GM21825 (cell line): Measurements from ENCODE around the gene LUZP4.
"Not testable (repeated sequence)": the region's sequence is repeated elsewhere in the genome, so short reads cannot be mapped to it uniquely, and the experiment has no call there.

Experiments
- ATAC-seq: cut with Tn5 transposase; IDR thresholded peaks from one replicate; pipeline ENCODE4 v1.9.1; 2021; ENCODE audit warnings: mild to moderate bottlenecking, moderate library complexity; ENCODE audit not compliant: unreplicated experiment

The LUZP4 gene, protein sequence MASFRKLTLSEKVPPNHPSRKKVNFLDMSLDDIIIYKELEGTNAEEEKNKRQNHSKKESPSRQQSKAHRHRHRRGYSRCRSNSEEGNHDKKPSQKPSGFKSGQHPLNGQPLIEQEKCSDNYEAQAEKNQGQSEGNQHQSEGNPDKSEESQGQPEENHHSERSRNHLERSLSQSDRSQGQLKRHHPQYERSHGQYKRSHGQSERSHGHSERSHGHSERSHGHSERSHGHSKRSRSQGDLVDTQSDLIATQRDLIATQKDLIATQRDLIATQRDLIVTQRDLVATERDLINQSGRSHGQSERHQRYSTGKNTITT

DNA sequence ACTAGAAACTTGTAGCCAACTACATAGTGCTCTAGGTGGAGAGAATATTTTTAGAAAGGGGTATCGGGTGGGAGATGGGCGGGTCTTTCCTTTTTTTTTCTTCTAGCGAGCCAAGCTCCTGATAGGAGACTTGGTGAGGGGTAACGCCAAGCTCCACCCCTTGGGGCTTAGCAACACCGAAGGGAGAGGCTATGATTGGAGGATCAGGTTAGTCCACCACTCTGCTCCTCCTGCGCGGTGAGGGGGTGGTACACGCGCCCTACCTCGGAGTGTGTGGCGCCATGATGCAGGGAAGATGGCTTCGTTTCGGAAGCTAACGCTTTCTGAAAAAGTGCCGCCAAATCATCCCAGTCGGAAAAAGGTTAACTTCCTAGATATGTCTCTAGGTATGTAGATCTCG lies at the start of gene LUZP4:
TSS of gene LUZP4 (plus strand) at position 251 of the 400 bp plus-strand sequence. CDS start at position 296, 45 bp downstream.
- no peak for ATAC-seq

DNA sequence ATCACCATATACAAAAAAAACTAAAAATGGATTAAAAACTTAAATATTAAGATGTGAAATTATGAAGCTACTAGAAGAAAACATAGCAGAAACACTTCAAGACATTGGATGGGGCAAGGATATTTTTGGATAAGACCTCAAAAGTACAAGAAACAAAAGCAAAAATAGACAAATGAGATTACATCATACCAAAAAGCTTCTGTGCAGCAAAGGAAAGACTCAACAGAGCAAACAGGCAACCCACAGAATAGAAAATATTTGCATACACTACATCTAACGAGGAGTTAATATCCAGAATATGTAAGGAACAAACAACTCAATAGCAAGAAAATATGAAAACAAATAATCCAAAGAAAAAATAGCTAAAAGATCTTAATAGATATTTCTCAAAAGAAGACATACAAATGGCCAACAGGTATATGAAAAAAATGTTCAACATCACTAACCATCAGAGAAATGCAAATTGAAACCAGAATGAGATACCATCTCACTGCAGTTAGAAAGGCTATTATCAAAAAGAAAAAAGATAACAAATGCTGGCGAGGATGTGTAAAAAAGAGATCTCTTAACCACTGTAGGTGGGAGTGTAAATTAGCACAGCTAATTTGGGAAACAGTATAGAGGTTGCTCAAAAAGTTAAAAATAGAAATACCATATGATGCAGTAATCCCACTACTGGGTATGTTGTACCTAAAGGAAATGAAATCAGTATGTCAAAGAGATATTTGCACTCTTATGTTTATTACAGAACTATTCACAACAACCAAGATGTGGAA lies 37.9 kb upstream of the LUZP4 start:
- no peak for ATAC-seq

DNA sequence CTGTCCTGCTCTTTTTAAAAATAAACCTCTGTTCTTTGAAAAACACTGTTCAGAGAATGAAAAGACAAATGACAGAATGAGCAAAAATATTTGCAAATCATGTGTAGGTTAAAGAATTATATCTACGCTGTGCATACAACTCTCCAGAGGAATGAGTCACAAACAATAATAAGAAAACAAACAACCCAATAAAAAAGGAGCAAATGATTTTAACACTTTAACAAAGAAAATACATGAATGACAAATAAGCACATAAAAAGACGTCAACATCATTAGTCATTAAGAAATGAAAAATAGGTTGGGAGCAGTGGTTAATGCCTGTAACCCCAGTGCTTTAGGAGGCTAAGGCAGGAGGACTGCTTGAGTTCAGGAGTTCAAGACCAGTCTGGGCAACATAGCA lies 34.5 kb upstream of the LUZP4 start:
- ATAC-seq: no peak

DNA sequence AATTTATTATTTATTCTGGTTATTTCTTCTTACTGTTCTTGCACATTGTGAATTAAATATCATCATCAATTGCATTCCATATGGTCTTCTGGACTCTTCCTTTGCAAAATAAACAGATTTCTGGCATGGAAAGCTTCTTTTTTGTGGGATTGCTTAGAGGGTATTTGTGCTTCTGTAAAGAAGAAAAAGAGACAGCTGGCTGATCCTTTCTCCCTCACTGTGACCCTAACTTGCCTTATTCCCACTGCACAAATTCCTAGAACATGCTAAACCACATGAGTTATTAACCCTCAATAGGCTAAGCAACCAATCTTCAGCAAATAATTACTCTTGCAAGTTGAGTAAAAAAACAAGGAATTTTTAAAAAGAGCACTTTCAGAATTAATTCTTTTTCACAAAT lies 31.8 kb upstream of the LUZP4 start:
- ATAC-seq: no peak

DNA sequence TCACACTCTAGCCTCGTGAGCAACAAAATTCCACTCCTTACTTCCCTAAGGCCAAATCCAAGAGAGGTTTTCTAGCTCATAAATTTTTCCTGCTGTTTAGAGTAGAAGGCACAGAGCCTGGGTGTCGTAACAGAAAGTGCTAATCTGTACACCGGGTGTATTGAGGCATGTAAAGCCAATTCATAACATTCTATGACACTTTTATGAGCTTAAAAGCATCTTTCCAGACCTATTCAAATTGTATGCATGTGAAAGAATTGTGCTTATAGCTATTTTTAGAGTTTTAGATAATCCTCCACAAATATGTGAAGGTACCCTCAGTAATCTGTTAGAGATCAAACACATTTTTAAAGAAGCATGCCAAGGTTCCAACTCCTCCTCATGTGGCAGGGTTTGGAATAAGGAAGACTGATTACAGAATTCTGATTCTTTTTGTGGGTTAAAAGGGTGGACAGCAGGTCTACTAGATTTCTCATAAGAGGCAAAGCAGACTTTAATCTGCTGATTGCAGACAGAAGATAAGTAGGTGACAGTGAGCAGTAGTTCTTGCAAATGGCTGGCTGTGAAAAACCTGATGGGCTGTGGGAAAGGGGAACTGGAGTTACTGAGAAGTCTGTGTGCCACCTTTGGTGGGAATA lies 30.2 kb upstream of the LUZP4 start:
- ATAC-seq: no peak

DNA sequence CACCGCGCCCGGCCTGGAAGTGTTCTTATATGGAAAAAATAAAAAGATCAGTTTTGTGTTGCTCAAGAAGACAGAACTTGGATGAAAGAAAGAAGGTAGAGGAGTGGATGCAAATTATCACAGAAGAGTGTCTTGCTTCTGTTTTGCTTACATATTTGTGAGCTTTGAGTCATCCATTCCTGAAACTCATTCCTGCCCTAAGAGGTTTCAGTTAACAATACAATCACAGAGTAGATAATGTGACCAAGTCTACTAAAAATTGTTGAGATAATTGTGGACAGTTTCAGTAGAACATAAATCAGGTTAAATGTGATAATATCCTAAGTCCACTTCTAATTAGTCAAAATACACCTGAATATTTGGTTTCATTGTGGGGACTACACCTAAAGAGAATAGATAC lies 29.2 kb upstream of the LUZP4 start:
- ATAC-seq: no peak

DNA sequence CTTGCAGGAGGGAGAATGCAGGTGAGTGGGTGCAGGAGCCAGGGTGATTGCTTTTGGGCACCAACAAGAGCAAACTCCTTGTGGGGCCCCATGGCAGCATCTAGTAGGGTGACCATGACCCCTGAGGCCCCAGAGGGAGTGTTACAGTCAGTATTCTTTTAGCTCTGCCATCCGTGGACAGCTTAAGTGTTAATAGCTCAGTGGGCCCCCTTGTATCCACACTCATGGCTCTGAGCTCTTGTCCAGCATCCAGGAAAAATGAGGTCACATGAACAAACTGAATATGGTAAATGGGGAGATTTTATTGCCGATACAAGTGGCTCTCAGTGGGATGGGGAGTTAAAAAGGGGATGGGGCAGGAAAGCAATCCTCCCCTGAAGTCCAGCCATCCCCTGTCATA lies 28.4 kb upstream of the LUZP4 start:
- no peak for ATAC-seq

DNA sequence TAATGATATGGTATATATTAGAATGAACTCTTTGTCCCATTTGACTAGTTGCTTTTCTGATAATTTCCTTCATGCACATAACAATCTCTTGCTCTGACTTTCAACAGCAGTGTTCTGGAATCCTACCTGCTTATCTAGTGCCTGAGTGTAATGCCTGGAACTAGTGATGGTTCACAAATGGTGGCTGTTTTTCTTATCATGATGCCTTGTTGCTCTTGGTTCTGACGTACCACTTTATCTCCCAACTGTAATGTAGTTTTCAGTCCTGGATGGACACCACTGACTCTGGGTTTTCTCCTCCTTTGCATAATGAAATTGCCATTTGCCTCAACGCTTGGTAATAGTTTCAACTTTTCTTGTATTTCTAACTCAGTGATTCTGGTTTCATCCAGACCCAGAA lies 25.5 kb upstream of the LUZP4 start:
- no peak for ATAC-seq

DNA sequence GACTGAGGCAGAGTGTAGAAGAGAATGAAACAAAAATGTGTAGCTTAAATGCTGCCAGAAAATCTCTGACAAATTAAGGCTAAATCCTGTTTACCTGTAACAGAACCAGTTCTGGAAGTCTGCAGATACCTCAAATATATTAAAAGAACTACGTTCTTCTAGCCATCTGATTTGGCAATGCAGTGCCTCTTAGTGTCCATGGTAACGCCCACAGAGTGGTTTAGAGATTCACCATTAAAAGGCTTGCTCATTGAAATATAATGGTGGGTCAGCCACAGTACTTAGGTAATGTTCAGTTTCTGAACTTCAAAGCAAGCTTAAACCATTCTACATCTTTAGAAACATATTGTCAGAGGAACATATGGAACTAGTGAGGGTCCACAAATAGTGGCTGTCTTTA lies 23.2 kb upstream of the LUZP4 start:
- ATAC-seq: no peak

DNA sequence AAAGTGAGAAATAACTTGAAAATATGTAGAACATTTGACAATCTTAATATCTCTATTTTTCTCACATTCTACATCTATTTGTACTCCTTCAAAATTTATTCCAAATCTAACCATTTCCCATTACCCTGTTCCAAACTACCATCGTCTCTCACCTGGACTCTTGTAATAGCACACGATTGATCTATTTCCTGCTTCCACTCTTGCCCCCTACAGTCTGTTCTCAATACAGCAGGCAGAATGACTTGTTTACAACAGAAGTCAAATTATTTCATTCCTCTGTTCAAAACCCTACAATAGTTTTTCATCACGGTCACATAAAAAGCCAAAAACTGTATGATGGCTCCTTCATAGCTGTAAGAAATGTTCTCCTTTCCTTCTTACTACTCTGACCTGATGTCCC lies 21.1 kb upstream of the LUZP4 start:
- no peak for ATAC-seq

DNA sequence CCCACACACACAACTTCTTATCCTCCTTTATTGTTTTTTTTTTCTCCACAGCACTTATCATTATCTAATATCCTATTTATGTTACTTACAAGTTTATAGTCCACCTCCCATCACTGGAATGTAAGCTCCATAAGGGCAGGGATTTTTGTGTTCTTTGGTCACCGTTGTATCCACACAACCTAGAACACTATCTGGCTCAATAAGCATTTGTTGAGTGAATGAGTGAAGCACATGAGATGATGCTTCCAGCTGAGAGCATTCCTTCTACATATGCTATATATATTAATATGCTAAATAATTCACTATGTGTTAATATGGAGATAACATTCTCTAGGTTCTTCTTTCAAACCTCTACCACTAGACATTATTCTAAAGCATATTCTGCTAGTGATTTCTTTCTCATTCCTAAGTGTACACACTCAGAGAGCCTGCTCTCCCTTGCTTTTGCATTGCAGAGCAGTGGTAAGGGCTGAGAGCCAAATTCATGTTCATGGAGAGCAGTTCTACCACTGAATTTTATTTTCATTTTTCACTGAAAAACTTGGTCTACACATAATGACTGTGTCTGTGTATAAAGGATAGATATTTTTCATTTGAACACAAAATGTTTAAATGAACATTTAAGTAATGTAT lies 20.3 kb upstream of the LUZP4 start:
- no peak for ATAC-seq

DNA sequence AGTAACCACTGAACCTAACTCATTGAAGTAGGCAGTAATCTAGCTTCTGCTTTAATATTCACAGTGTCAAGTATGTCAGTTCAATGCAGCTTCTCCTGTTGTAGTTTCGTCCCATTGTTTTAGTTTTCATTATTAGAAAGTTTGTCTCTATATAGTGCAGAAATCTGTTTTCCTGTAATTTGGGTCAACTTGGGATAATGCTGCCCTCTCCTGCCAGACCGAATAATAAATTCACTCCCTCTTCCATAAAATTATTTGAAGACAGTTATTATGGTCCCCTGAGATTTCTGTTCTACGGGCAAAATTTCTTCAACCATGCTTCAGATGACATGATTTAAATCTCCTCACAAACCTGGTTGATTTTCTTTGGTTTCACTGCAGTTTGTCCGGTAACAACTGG lies 4.6 kb upstream of the LUZP4 start:
- no peak for ATAC-seq

DNA sequence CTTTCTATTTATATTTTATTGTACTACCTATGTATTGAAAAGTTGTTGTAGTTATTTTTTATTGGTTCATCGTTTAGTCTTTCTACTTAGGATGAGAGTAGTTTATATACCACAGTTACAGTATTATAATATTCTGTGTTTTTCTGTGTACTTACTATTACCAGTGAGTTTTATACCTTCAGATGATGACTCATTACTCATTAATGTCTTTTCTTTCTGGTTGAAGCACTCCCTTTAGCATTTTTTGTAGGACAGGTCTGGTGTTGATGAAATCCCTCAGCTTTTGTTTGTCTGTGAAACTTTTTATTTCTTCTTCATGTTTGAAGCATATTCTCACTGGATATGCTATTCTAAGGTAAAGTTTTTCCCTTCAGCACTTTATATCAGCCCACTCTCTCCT lies 7.7 kb downstream of the LUZP4 start:
- no peak for ATAC-seq

DNA sequence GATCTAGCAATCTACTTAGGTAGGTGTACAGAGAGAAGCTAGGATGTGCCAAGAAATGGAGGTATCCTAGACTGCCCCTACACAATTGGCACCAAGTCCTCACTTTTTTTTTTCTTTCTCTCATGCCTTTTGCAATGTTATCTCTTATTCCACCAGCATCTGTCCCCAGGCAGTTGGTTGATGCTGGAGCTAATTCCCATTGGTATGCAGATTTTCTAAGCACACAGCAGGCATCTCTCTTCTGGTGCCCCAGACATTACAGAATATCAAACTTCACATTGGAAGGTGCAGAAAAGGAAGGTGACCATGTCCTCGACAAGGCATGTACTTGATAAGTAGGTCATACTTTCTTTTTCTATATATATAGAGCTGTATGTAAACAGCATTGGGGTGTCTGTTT lies 21.6 kb downstream of the LUZP4 start:
- no peak for ATAC-seq

DNA sequence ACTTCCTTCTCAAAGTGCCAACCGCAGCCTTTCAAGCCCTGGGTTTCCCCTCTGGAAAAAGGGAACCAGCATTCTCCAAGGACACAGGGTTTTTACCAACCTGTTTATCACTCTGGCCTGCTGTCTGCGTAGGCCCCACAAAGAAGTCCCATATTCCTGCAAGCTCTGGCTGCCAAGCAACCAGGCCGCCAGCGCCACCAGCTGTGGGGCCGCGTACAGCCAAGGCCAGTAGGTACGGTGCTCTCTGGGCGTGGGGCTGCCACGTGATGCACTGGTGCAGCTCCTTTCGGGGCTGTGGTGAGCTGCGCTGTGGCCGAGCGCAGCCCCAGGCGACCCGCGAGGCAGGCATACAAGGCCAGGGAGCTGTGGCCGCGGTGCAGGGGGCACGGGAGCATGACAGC lies 22.1 kb downstream of the LUZP4 start:
- no peak for ATAC-seq

DNA sequence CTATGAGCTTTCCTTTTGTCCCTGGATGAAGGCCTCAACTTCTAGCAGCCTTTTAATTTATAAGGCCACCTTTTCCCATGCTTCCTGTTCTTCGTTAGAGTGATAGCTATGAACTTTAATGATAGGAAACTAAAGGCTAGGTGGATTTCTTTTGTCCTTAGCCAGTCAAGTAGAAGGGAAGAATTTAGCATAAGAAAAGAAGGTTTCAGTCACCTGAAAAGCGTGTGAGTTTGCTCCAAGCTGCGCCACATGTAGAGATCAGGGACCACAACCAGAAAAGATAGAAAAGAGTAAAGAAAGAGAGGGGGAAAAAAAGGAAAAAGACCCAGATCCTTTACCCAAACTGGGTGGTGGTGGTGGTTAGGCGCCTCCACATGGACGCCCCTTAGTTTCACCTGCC lies 28.6 kb downstream of the LUZP4 start:
- no peak for ATAC-seq

DNA sequence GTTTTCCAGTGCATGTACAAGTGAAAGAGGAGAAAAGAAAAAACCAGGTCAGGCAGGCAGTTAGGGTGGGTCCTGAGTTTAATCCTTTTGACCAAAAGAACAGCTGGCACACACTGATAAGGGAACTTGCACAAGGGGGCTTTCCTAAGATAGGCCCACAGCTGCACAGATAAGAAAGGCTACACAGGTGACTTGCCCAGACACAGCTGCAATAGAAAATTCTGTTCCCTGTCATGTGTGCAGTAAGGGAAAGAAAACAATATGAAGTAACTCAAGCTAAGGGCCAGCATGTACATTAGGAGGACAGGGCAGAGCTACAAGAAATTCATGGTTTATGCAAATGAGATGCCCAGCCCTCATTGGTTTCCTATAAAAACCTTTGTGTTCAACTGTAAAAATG lies 32.9 kb downstream of the LUZP4 start:
- no peak for ATAC-seq

DNA sequence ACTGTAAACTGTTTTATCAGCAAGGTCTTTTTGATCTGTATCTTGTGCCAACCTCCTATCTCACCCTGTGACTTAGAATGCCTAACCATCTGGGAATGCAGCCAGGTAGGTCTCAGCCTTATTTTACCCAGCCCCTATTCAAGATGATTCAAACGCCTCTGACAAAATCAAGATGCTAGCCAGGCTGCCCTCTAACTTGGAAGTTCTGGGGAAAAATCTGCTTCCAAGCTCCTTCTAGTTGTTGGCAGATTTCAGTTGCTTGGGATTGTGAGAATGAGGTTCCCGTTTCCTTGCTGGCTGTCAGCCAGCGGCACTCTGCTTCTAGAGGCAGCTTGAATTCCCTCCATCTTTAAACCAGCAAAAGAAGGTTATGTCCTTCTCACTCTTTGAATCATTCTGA lies 34.7 kb downstream of the LUZP4 start:
- ATAC-seq: no peak

DNA sequence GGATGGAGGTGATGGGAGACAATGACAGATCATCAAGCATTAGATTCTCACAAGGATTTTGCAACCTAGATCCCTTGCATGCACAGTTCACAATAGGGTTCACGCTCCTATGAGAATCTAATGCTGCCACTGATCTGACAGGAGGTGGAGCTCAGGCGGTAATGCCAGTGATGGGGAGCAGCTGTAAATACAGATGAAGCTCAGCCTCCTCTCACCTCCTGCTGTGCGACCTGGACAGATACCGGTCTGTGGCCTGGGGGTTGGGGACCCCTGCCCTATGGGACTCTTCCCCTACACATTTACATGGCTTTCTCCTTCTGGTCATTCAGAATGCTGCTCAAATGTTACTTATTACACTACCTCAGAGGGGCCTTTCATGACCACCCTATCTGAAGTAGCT lies 39.8 kb downstream of the LUZP4 start:
- ATAC-seq: not testable (repeated sequence)

DNA sequence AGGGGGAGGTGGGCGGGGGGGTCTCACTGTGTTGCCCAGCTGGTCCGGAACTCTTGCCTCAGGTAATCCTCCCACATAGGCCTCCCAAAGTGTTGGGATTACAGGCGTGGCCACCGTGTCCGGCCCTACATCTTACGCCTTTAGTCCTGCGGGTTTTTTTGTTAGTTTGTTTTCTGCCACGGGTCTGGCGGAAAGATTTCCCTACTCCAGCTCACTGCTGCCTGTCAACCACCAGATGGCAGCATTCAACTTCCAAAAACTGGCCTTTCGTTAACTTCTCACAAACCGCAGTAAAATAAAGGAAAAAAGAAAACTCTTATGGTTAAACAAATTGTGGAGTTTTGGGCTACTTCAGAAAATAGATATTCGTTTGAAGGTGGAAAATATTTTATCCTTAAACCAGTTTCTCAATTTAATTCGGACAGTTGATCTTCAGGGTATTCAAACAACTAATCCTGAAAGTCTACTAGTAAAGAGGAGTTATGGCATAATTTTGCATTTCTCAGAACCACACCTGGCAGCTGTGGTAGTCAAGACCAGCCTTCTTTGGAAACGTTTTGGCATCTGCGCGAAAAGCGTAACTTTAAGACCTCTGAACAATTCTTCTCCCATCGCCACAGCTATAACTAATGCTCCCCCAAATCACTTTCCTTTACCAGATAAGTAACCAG lies 41.1 kb downstream of the LUZP4 start:
- ATAC-seq: no peak

DNA sequence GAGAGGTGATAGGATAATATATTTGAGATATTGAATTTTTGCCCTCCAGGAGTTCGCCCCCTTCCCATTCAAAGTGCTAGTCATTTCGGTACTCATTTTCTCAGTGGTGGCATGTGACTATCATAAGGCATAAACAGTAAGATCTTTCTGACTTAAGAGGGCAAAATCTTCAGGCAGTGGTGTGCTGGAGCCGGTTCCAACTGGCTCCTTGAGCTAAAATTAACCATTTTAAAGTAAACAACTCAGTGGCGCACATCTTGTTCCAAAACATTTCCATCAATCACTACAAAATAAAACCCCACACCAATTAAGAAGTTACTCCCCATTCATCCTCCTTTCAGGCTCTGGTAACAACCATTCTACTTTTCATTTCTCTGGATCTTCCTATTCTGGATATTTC lies 43.3 kb downstream of the LUZP4 start:
- no peak for ATAC-seq
